A673 (cell line): ENCODE data around the gene PKM.

ENCODE experiments used
- EZH2 ChIP-seq: fragments of 200-600 bp; sonication (generic); IDR thresholded peaks from 2 replicates; pipeline ENCODE4 v1.6.1; 2017; ENCODE audit warnings: borderline replicate concordance, low read depth, mild to moderate bottlenecking, mixed read lengths, antibody characterized with exemption, low read length; ENCODE audit not compliant: poor library complexity, severe bottlenecking
- TF ChIP-seq, protein P1 (sequence below): fragments of 300-800, 200-600 bp; sonication (generic); conservative IDR thresholded peaks from 2 replicates; pipeline ENCODE4 v1.5.1; 2017; ENCODE audit warnings: low read depth, mild to moderate bottlenecking, antibody characterized with exemption, low read length, moderate library complexity, mixed read lengths

DNA sequence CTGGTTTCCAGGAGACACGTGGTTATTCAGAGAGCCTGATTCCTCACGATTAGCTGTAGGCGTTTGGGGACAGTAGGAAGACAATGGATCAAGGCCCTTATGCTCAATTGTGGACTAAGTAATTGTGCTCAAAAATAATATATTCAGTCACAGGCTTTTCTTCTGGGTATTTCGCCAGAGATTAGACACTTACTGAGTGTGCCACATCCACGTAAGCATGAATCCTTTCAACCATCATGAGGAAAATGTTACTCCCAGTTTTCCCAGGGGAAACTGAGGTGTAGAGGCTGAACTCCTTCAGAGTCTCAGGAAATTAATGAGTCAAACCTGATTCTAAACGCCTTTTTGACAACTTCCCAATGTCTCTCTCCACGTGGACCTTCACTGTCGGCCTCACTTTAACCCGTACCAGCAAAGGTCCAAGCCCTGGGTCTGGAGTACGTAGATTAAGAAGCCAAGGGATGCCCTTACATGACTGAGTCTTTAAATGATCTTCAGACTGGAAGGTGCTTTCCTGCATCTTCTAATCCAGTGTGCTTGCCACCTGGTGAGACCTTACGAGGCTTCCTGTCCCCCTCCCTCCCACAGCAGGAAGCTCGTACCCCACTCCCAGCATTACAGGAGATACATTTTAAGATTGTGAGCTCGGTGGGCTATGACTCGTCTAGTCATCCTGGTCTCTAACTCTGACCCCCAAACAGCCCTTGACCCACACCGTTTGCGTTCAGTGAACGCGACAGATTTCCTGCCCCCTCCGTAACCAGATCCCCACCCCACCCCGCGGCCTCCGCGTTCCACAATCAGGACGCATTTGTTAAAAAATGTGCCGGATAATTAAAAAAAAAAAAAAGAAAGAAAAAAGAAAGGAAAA, 1.7 kb downstream of the PKM start:
- TF ChIP-seq, protein P1, sequence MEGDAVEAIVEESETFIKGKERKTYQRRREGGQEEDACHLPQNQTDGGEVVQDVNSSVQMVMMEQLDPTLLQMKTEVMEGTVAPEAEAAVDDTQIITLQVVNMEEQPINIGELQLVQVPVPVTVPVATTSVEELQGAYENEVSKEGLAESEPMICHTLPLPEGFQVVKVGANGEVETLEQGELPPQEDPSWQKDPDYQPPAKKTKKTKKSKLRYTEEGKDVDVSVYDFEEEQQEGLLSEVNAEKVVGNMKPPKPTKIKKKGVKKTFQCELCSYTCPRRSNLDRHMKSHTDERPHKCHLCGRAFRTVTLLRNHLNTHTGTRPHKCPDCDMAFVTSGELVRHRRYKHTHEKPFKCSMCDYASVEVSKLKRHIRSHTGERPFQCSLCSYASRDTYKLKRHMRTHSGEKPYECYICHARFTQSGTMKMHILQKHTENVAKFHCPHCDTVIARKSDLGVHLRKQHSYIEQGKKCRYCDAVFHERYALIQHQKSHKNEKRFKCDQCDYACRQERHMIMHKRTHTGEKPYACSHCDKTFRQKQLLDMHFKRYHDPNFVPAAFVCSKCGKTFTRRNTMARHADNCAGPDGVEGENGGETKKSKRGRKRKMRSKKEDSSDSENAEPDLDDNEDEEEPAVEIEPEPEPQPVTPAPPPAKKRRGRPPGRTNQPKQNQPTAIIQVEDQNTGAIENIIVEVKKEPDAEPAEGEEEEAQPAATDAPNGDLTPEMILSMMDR = no peak
- TF ChIP-seq EZH2 = no peak
